Measurements from ENCODE around the gene EGFLAM.
"Not testable (repeated sequence)": the region's sequence is repeated elsewhere in the genome, so short reads cannot be mapped to it uniquely, and the experiment has no call there.

GRCh38 chr5:38415772-38416171 lies 157.4 kb downstream of the EGFLAM start:
- TF ChIP-seq CTCF (conservative IDR thresholded peaks at IDR 0.05; ENCODE audit: low read depth, low read length); EZH2 (IDR thresholded peaks at IDR 0.05; ENCODE audit: borderline replicate concordance, low read depth, low read length, poor library complexity, severe bottlenecking): not testable (repeated sequence)
